GM12878 (cell line): ENCODE measurements around the gene XNDC1N. TPM values are rescaled to one million over a fixed set of nuclear protein-coding genes. Genes with fewer than 3 reads are reported as not detected.
A peak's percentile ranks its signal among the peaks of the same experiment; 100 is the strongest.

Experiments used
- ATAC-seq: fragments of 200-7000 bp; cut with Tn5 transposase; 3 replicates; pipeline ENCODE4 v1.9.1; 2020; ENCODE audit warnings: mild to moderate bottlenecking, moderate library complexity
- BruUV-seq: library from RNA; stranded (reverse); fragments of 400-500 nt; replicated peaks from 2 replicates; lab custom pipeline; 2021; lab: Mats Ljungman, UMichigan
- CTCF ChIA-PET: fragments of 300-600 bp; sonication (Branson Sonifier 250); formaldehyde crosslinking; extraction: SDS; loops from one replicate; lab custom pipeline; 2021; ENCODE audit warnings: inconsistent platforms; lab: Yijun Ruan, JAX
- POLR2A ChIA-PET: fragments of 350-600 bp; formaldehyde crosslinking; extraction: SDS; loops from one replicate; lab custom pipeline; 2021; ENCODE audit warnings: inconsistent platforms; lab: Charles Lee
- RAD21 ChIA-PET: fragments of 300-600 bp; sonication (Branson Sonifier 250); formaldehyde crosslinking; loops from one replicate; lab custom pipeline; 2023; ENCODE audit warnings: antibody characterized with exemption; ENCODE audit not compliant: unreplicated experiment; lab: Charles Lee
- SMC1A ChIA-PET: fragments of 300-600 bp; sonication (Branson Sonifier 250); formaldehyde crosslinking; loops from one replicate; lab custom pipeline; 2023; ENCODE audit not compliant: unreplicated experiment, uncharacterized antibody; lab: Charles Lee
- DNase-seq: peaks from one replicate; pipeline ENCODE4 v3.0.0-alpha.2; 2011; ENCODE audit warnings: low read depth, low spot score
- FAIRE-seq: peaks from 3 replicates; lab custom pipeline; 2011; peaks lifted over from hg19 to GRCh38; lab: Jason Lieb, UNC
- H2AFZ ChIP-seq: 2 replicates; pipeline ENCODE4 v1.6.0; 2011; ENCODE audit warnings: low read depth, low read length, control low read depth; ENCODE audit not compliant: control insufficient read depth
- H3K27ac ChIP-seq: 2 replicates; pipeline ENCODE4 v1.5.1; 2011; ENCODE audit warnings: control low read depth; ENCODE audit not compliant: control insufficient read depth, insufficient read depth
- H3K27me3 ChIP-seq, 2 experiments: replicated peaks in 1 of 2; 2 replicates each; pipeline versions ENCODE4 v1.6.0 to v1.6.1; 2011; ENCODE audit warnings: low read length in 1 of 2; ENCODE audit not compliant: control insufficient read depth in 2 of 2, insufficient read depth in 2 of 2
- H3K36me3 ChIP-seq, 2 experiments: 2 replicates each; pipeline ENCODE4 v1.5.1; 2011; ENCODE audit warnings: low read length in 1 of 2; ENCODE audit not compliant: control insufficient read depth in 2 of 2, insufficient read depth in 2 of 2
- H3K4me1 ChIP-seq: 2 replicates; pipeline ENCODE4 v1.6.1; 2011; ENCODE audit warnings: mild to moderate bottlenecking, low read length, moderate library complexity, mixed read lengths; ENCODE audit not compliant: control insufficient read depth, insufficient read depth
- H3K4me2 ChIP-seq: 2 replicates; pipeline ENCODE4 v1.6.0; 2011; ENCODE audit warnings: control low read depth; ENCODE audit not compliant: control insufficient read depth, insufficient read depth
- H3K4me3 ChIP-seq: fragments of 200-600 bp; sonication (generic); 2 replicates; pipeline ENCODE4 v1.5.1; 2016
- H3K79me2 ChIP-seq: 2 replicates; pipeline ENCODE4 v1.6.0; 2011; ENCODE audit warnings: low read length; ENCODE audit not compliant: control insufficient read depth, insufficient read depth
- H3K9ac ChIP-seq: 2 replicates; pipeline ENCODE4 v1.8.0; 2011; ENCODE audit warnings: low read length, control low read depth, mixed read lengths; ENCODE audit not compliant: control insufficient read depth, insufficient read depth
- H3K9me3 ChIP-seq: replicated peaks from 3 replicates; pipeline ENCODE4 v1.5.1; 2011; ENCODE audit warnings: mild to moderate bottlenecking, low read length; ENCODE audit not compliant: control insufficient read depth, insufficient read depth
- H4K20me1 ChIP-seq: 2 replicates; pipeline ENCODE4 v1.6.0; 2011; ENCODE audit not compliant: control insufficient read depth, insufficient read depth
- ASH2L ChIP-seq: fragments of 300-600, 200-600 bp; sonication (generic); IDR thresholded peaks from 2 replicates; pipeline ENCODE4 v1.6.1; 2017; ENCODE audit warnings: low read depth, mild to moderate bottlenecking, borderline replicate concordance
- IKZF1 ChIP-seq: fragments of 450-650 bp; conservative IDR thresholded peaks from 2 replicates; pipeline ENCODE4 v1.6.1; 2017; ENCODE audit warnings: antibody characterized with exemption, mild to moderate bottlenecking
- KAT2A ChIP-seq: conservative IDR thresholded peaks from 2 replicates; pipeline ENCODE4 v1.6.1; 2011; ENCODE audit warnings: low read depth, low read length; ENCODE audit not compliant: control insufficient read depth
- MEF2A ChIP-seq: IDR thresholded peaks from 2 replicates; pipeline ENCODE4 v1.6.1; 2011; ENCODE audit warnings: low read depth, mild to moderate bottlenecking, low read length, moderate library complexity; ENCODE audit not compliant: insufficient read depth
- POLR2AphosphoS2 ChIP-seq: IDR thresholded peaks from 2 replicates; pipeline ENCODE4 v1.6.1; 2011; ENCODE audit warnings: low read depth, mild to moderate bottlenecking, low read length, improper control_type of control experiment, moderate library complexity
- POU2F2 ChIP-seq: IDR thresholded peaks from 3 replicates; pipeline ENCODE4 v1.6.1; 2011; ENCODE audit warnings: low read depth, mild to moderate bottlenecking, low read length, borderline replicate concordance
- RAD51 ChIP-seq: fragments of 450-650 bp; IDR thresholded peaks from 2 replicates; pipeline ENCODE4 v1.6.1; 2016; ENCODE audit warnings: moderate library complexity, mild to moderate bottlenecking, inconsistent platforms
- SMARCA5 ChIP-seq: fragments of 450-650 bp; IDR thresholded peaks from 2 replicates; pipeline ENCODE4 v1.6.1; 2017; ENCODE audit warnings: mild to moderate bottlenecking
- SMC3 ChIP-seq: IDR thresholded peaks from 2 replicates; pipeline ENCODE4 v1.6.1; 2011; ENCODE audit warnings: low read length, improper control_type of control experiment, borderline replicate concordance
- WGBS: methylation state at CpG from one replicate; pipeline ENCODE4 v1.1.6; 2016; ENCODE audit warnings: low lambda C conversion rate; ENCODE audit not compliant: insufficient replicate concordance, insufficient coverage; ENCODE audit errors: missing lambda C conversion rate; 5-methylcytosine and 5-hydroxymethylcytosine counted together
- in situ Hi-C: fragments of 300-500 bp; cut with MboI; formaldehyde crosslinking; loops from 9 replicates; pipeline ENCODE4 v1.14.3; 2018; ENCODE audit warnings: mixed read lengths
- intact Hi-C: fragments of 100-400 bp; cut with micrococcal nuclease; formaldehyde crosslinking; loops from one replicate; pipeline ENCODE4 v1.14.2; 2022; ENCODE audit not compliant: unreplicated experiment
- polyA plus RNA-seq, 11 experiments: library from polyadenylated mRNA; depleted of rRNA in 4 of 11; unstranded in 6 of 11; stranded (reverse) in 5 of 11; fragments of >200 nt; fragmentation: Nextera tagmentation in 4 of 11; fragmentation: Illumina TruSeq in 1 of 11; extraction: Ambion mirVana in 4 of 11; extraction: Trizol in 1 of 11; gene quantifications; 1 replicate in 1 of 11; 2 replicates in 10 of 11; pipeline versions ENCODE4 v1.2.1 to v1.2.3, GENCODE V29; 2011 to 2016; ENCODE audit warnings: inconsistent platforms in 2 of 11, missing spikeins in 2 of 11, low read depth in 1 of 11
- total RNA-seq, 4 experiments: library from RNA; depleted of rRNA in 3 of 4; stranded (reverse); fragments of >200 nt in 3 of 4; fragmentation: Illumina TruSeq in 1 of 4; extraction: Trizol in 1 of 4; gene quantifications; 2 replicates each; pipeline versions ENCODE4 v1.2.1 to v1.2.3, GENCODE V29; 2013 to 2021
- TF ChIP-seq, protein P1 (sequence below): IDR thresholded peaks from 2 replicates; pipeline ENCODE4 v1.6.1; 2012; ENCODE audit warnings: improper control_type of control experiment, low read depth, low read length; ENCODE audit not compliant: insufficient replicate concordance
- TF ChIP-seq, protein P2 (sequence below): fragments of 150-350 bp; IDR thresholded peaks from 2 replicates; pipeline ENCODE4 v1.6.1; 2014; ENCODE audit warnings: mild to moderate bottlenecking, low read depth, low read length
- TF ChIP-seq, protein P3 (sequence below): fragments of 450-650 bp; IDR thresholded peaks from 2 replicates; pipeline ENCODE4 v1.6.1; 2016; ENCODE audit warnings: mild to moderate bottlenecking

XNDC1N gene
- total and polyA plus RNA-seq, 10 of the 15 experiments (the other 5 are each of a cell fraction or from before 2014, with no cell fraction given), result 5.7 to 13.7 (median 9.8) TPM

DNA sequence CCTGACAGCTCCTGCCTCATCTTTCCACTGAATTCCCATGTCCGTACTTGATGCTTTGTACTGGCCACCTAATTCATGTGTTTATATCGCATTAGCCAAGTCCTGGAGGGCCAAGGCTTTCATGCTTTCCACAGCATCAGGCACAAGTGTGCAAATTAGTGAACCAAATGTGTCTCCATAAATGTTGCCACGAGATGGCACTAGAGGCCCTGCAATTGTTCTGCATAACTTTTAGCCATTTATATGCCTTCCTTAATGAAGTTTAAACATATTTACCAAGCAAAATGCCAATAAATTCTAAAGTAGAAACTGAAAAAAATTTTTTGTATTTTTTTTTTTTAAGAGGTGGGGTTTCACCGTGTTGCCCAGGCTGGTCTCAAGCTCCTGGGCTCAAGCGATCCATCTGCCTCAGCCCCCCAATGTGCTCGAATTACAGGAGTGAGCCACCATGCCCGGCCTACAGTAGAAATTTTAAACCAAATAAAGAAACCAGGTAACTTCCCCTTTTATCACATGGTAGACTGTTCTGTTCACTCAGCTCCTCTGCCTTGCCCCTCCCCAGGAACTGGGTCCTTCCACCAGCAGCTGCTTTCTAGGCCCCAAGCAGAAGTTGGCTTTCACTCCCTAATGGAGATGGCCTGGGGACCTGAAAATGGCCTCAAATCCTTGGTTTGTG, 49.5 kb upstream of the XNDC1N start:
- peak overlapping the region; percentile 13 for H3K27ac ChIP-seq
- TF ChIP-seq, protein P1, sequence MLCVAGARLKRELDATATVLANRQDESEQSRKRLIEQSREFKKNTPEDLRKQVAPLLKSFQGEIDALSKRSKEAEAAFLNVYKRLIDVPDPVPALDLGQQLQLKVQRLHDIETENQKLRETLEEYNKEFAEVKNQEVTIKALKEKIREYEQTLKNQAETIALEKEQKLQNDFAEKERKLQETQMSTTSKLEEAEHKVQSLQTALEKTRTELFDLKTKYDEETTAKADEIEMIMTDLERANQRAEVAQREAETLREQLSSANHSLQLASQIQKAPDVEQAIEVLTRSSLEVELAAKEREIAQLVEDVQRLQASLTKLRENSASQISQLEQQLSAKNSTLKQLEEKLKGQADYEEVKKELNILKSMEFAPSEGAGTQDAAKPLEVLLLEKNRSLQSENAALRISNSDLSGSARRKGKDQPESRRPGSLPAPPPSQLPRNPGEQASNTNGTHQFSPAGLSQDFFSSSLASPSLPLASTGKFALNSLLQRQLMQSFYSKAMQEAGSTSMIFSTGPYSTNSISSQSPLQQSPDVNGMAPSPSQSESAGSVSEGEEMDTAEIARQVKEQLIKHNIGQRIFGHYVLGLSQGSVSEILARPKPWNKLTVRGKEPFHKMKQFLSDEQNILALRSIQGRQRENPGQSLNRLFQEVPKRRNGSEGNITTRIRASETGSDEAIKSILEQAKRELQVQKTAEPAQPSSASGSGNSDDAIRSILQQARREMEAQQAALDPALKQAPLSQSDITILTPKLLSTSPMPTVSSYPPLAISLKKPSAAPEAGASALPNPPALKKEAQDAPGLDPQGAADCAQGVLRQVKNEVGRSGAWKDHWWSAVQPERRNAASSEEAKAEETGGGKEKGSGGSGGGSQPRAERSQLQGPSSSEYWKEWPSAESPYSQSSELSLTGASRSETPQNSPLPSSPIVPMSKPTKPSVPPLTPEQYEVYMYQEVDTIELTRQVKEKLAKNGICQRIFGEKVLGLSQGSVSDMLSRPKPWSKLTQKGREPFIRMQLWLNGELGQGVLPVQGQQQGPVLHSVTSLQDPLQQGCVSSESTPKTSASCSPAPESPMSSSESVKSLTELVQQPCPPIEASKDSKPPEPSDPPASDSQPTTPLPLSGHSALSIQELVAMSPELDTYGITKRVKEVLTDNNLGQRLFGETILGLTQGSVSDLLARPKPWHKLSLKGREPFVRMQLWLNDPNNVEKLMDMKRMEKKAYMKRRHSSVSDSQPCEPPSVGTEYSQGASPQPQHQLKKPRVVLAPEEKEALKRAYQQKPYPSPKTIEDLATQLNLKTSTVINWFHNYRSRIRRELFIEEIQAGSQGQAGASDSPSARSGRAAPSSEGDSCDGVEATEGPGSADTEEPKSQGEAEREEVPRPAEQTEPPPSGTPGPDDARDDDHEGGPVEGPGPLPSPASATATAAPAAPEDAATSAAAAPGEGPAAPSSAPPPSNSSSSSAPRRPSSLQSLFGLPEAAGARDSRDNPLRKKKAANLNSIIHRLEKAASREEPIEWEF, result no peak
- TF ChIP-seq SMC3 (peak; percentile 71; the same call in 1 of the 2 replicates), ASH2L (no peak), KAT2A (no peak), MEF2A (no peak), IKZF1 (no peak), SMARCA5 (no peak), POU2F2 (no peak), POLR2AphosphoS2 (no peak), RAD51 (0 out of 2 replicates have a peak, but pooled peaks have one; percentile 43)
- TF ChIP-seq, protein P2, sequence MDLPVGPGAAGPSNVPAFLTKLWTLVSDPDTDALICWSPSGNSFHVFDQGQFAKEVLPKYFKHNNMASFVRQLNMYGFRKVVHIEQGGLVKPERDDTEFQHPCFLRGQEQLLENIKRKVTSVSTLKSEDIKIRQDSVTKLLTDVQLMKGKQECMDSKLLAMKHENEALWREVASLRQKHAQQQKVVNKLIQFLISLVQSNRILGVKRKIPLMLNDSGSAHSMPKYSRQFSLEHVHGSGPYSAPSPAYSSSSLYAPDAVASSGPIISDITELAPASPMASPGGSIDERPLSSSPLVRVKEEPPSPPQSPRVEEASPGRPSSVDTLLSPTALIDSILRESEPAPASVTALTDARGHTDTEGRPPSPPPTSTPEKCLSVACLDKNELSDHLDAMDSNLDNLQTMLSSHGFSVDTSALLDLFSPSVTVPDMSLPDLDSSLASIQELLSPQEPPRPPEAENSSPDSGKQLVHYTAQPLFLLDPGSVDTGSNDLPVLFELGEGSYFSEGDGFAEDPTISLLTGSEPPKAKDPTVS, result no peak
- TF ChIP-seq, protein P3, sequence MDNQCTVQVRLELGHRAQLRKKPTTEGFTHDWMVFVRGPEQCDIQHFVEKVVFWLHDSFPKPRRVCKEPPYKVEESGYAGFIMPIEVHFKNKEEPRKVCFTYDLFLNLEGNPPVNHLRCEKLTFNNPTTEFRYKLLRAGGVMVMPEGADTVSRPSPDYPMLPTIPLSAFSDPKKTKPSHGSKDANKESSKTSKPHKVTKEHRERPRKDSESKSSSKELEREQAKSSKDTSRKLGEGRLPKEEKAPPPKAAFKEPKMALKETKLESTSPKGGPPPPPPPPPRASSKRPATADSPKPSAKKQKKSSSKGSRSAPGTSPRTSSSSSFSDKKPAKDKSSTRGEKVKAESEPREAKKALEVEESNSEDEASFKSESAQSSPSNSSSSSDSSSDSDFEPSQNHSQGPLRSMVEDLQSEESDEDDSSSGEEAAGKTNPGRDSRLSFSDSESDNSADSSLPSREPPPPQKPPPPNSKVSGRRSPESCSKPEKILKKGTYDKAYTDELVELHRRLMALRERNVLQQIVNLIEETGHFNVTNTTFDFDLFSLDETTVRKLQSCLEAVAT, result no peak

More for the DNA sequence above, 49.5 kb upstream of the XNDC1N start:
- ChIA-PET RAD21 (interaction anchor here (0.6 to 3.7 kb wide), 26 partner anchors 8 to 453 kb away, joined by 3 to 51 read pairs (median 5); partner anchors contain the start of genes ANAPC15, IL18BP, RNF121 and XNDC1N), CTCF (interaction anchor here (0.7 to 9.1 kb wide), 49 partner anchors 11 to 470 kb away, joined by 3 to 138 read pairs (median 5); partner anchors contain the start of genes ANAPC15, CLPB, IL18BP and RNF121), POLR2A (interaction anchor here (0.7 to 1.4 kb wide), 7 partner anchors 14 to 167 kb away, joined by 3 to 11 read pairs (median 4); no protein-coding TSS in a partner anchor), SMC1A (interaction anchor here (0.8 to 5.6 kb wide), 38 partner anchors 9 to 453 kb away, joined by 3 to 67 read pairs (median 4); partner anchors contain the start of genes ANAPC15, IL18BP, RNF121 and XNDC1N)
- Histone ChIP-seq H2AFZ (no peak overlapping the region), H3K4me2 (peak overlapping the region; percentile 29), H3K9ac (no peak overlapping the region), H3K79me2 (no peaks in the 10 kb centered on the region), H3K36me3 (peaks cover 9 to 18% of the 10 kb centered on the region in 2 experiments), H3K27me3 (no peaks in the 10 kb centered on the region), H3K4me3 (no peak overlapping the region), H3K9me3 (no peaks in the 10 kb centered on the region), H3K4me1 (peaks cover 10% of the 10 kb centered on the region), H4K20me1 (no peaks in the 10 kb centered on the region)
- intact Hi-C loops (loop anchor here (1.0 to 2.0 kb wide), 3 partner anchors 37 to 167 kb away; no protein-coding TSS in a partner anchor), in situ Hi-C loops (no loop called here)
- DNase-seq (peak; percentile 30), ATAC-seq (peak; percentile 92), FAIRE-seq (peak; percentile 80)
- WGBS, result 9% methylated on average over 7 of the region's 7 CpGs
- BruUV-seq, result no TSS peak
